ENCODE results near the gene TIMM17A. TPM values are rescaled to one million over a fixed set of nuclear protein-coding genes. Genes with fewer than 3 reads are reported as not detected.
"Not testable (repeated sequence)": the region's sequence is repeated elsewhere in the genome, so short reads cannot be mapped to it uniquely, and the experiment has no call there.

The TIMM17A gene
- total RNA-seq, 2 experiments from 2014 or later, result 75.8 to 76.8 TPM

DNA sequence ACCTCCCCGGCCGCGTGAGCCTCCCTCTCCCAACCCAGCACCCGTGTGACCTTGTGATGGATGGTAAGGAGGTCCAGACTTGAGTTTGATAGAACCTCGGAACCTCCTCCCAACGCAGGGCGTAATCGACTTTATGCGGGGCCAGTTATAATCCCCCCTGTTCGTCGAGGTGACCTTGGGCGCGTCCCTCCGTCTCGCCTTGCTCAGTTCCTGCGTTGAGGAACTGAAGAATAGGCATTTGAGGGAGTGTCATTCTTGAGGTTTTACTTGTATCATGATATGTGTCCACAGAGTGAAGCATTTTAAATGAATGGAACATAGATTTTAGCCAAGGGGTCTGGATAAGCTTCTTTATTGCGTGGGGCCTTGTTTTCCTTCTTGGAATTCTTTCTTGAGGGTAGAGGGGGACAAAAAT lies 433 bp downstream of the TIMM17A start:
- POLR2A ChIA-PET, result interaction anchor here (0.9 to 2.8 kb wide), 6 partner anchors 9 to 72 kb away, joined by 3 to 10 read pairs (median 6); partner anchors contain the start of genes LMOD1 and RNPEP
- no peaks in the 10 kb centered on the region for H3K27me3 Mint-ChIP-seq
- intact Hi-C loops (cut with micrococcal nuclease), result no loop called here

GRCh38 chr1:201958348-201958747 lies 3.0 kb downstream of the TIMM17A start:
- ChIA-PET CTCF (interaction anchor here (1.4 to 1.9 kb wide), 3 partner anchors 13 to 62 kb away, joined by 4 to 16 read pairs (median 6); partner anchors contain the start of gene LMOD1), POLR2A (interaction anchor here (0.7 to 0.8 kb wide), 2 partner anchors 15 to 24 kb away, joined by 3 to 4 read pairs; partner anchors contain the start of gene RNPEP)
- H3K4me3 Mint-ChIP-seq, result no peak overlapping the region
- no peak for TF ChIP-seq CTCF (IDR thresholded peaks at IDR 0.05)
- H3K4me1 Mint-ChIP-seq (ENCODE audit: low read depth), result peaks cover 20% of the 10 kb centered on the region
- intact Hi-C loops (cut with micrococcal nuclease), result no loop called here
- H3K9me3 Mint-ChIP-seq, result no peaks in the 10 kb centered on the region
- H3K27me3 Mint-ChIP-seq, result no peaks in the 10 kb centered on the region
- ATAC-seq (no peak), DNase-seq (no peak)
- H3K27ac Mint-ChIP-seq, result no peak overlapping the region
- H3K36me3 Mint-ChIP-seq (ENCODE audit: low read depth), result peaks cover 44% of the 10 kb centered on the region

More for the DNA sequence above, 433 bp downstream of the TIMM17A start:
- TF ChIP-seq CTCF (IDR thresholded peaks at IDR 0.05), result no peak
- DNase-seq, result no peak
- Mint-ChIP-seq H3K27ac (peak overlapping the region; percentile 95), H3K36me3 (ENCODE audit: low read depth) (peaks cover 33% of the 10 kb centered on the region), H3K4me3 (peak overlapping the region; percentile 98), H3K4me1 (ENCODE audit: low read depth) (peaks cover 17% of the 10 kb centered on the region), H3K9me3 (no peaks in the 10 kb centered on the region)
- peak; percentile 48 for ATAC-seq
- CTCF ChIA-PET, result interaction anchor here (0.9 to 1.4 kb wide), 3 partner anchors 10 to 60 kb away, joined by 3 to 7 read pairs (median 3); no protein-coding TSS in a partner anchor

GRCh38 chr1:201962382-201962781 lies 7.1 kb downstream of the TIMM17A start:
- peaks cover 55% of the 10 kb centered on the region for H3K36me3 Mint-ChIP-seq (ENCODE audit: low read depth)
- H3K27me3 Mint-ChIP-seq; DNase-seq; ATAC-seq; H3K4me3 Mint-ChIP-seq; H3K4me1 Mint-ChIP-seq (ENCODE audit: low read depth); H3K27ac Mint-ChIP-seq; H3K9me3 Mint-ChIP-seq; intact Hi-C loops (cut with micrococcal nuclease): not testable (repeated sequence)
- CTCF ChIA-PET, result interaction anchor here (1.3 to 4.6 kb wide), 5 partner anchors 11 to 85 kb away, joined by 4 to 31 read pairs (median 6); no protein-coding TSS in a partner anchor
- POLR2A ChIA-PET, result interaction anchor here (0.7 to 1.9 kb wide), 3 partner anchors 19 to 44 kb away, joined by 3 to 5 read pairs (median 3); partner anchors contain the start of gene RNPEP

DNA sequence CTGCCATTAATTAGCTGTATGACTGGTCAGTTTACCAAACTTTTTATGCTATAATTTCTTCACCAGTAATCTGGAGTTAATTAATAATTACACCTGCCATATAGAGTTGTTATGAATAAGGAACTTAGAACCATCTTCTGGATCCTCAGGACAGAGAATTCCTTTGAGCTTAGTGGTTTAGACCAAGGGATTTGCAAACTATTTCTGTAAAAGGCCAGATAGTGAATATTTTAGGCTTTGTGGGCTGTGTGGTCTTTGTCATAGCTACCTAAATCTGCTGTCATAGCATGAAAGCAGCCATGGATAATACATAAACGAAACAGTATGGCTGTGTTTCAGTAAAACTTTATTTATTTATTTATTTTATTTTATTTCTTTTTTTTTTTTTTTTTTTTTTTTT lies 9.0 kb downstream of the TIMM17A start:
- TF ChIP-seq CTCF (IDR thresholded peaks at IDR 0.05), result no peak
- H3K27me3 Mint-ChIP-seq, result no peaks in the 10 kb centered on the region
- intact Hi-C loops (cut with micrococcal nuclease), result no loop called here
- ChIA-PET POLR2A (interaction anchor here (1.3 to 1.8 kb wide), 3 partner anchors 9 to 78 kb away, joined by 4 to 6 read pairs (median 4); partner anchors contain the start of gene TIMM17A), CTCF (interaction anchor here (0.8 to 4.6 kb wide), 8 partner anchors 9 to 196 kb away, joined by 3 to 31 read pairs (median 3); partner anchors contain the start of gene PTPN7)
- H3K36me3 Mint-ChIP-seq (ENCODE audit: low read depth), result peaks cover 52% of the 10 kb centered on the region
- no peak overlapping the region for H3K27ac Mint-ChIP-seq
- H3K9me3 Mint-ChIP-seq, result no peaks in the 10 kb centered on the region
- no peak for DNase-seq
- no peak overlapping the region for H3K4me3 Mint-ChIP-seq
- no peak for ATAC-seq
- peaks cover 4% of the 10 kb centered on the region for H3K4me1 Mint-ChIP-seq (ENCODE audit: low read depth)

- ATAC-seq, result no peak
- H3K4me3 Mint-ChIP-seq, result no peak overlapping the region
- ChIA-PET POLR2A (interaction anchor here (1.0 to 1.7 kb wide), 3 partner anchors 12 to 17 kb away, joined by 3 to 6 read pairs (median 4); partner anchors contain the start of gene TIMM17A), CTCF (interaction anchor here (1.2 to 5.4 kb wide), 2 partner anchors 21 to 71 kb away, joined by 3 to 40 read pairs; no protein-coding TSS in a partner anchor)
- peaks cover 4% of the 10 kb centered on the region for H3K4me1 Mint-ChIP-seq (ENCODE audit: low read depth)
- TF ChIP-seq CTCF (IDR thresholded peaks at IDR 0.05), result no peak
- intact Hi-C loops (cut with micrococcal nuclease), result no loop called here
- DNase-seq, result no peak
- peaks cover 58% of the 10 kb centered on the region for H3K36me3 Mint-ChIP-seq (ENCODE audit: low read depth)
- no peaks in the 10 kb centered on the region for H3K27me3 Mint-ChIP-seq
- H3K9me3 Mint-ChIP-seq, result no peaks in the 10 kb centered on the region
- H3K27ac Mint-ChIP-seq, result no peak overlapping the region
Observed at GRCh38 chr1:201966171-201966570, 10.9 kb downstream of the TIMM17A start.
